ENCODE data around the gene C14orf39.

Gene C14orf39

DNA sequence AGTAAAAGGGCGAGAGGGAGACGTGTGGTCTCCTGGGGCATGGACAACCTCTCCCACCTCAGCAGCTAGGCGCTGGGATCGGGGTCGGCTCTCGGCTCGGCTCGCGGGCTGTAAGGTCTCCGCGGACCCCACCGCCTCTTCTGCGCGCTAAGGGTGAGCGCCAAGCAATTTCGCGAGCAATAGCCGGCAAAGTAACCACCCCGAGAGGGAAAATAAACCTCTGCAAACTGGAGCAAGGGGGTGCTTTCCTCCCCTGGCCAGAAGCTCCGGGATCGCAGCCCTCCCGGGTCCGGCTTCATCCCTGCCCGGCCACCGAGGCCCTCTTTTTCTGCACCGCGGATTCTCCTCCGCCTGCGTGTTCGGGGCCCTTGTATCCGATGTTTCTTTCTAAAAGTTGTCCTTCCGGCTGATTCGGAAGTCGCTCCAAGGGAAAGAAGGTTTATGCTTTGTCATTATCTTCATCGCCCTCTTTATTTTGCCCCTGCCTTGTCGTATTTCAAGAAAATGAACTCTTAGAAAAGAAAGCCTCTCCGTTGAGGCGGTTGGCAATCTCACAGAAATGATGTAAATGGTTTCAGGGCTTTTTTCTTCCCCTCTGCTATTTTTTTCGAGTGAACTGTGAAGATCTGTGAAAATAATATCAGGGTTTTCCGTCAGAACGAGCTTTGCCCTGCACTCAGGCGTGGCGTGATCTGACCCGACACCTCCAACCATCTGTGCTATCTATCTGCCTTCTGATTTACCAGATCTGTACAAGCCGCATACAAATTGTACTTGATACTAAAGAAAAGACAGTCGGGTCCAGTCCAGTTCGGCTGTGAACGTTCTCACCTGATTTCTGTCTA lies 21.3 kb upstream of the C14orf39 start:
- no peak for DNase-seq (ENCODE audit: extremely low read depth, low read depth)
- TF ChIP-seq, protein P1, sequence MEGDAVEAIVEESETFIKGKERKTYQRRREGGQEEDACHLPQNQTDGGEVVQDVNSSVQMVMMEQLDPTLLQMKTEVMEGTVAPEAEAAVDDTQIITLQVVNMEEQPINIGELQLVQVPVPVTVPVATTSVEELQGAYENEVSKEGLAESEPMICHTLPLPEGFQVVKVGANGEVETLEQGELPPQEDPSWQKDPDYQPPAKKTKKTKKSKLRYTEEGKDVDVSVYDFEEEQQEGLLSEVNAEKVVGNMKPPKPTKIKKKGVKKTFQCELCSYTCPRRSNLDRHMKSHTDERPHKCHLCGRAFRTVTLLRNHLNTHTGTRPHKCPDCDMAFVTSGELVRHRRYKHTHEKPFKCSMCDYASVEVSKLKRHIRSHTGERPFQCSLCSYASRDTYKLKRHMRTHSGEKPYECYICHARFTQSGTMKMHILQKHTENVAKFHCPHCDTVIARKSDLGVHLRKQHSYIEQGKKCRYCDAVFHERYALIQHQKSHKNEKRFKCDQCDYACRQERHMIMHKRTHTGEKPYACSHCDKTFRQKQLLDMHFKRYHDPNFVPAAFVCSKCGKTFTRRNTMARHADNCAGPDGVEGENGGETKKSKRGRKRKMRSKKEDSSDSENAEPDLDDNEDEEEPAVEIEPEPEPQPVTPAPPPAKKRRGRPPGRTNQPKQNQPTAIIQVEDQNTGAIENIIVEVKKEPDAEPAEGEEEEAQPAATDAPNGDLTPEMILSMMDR (IDR thresholded peaks at IDR 0.05; ENCODE audit: low read depth, low read length) = no peak

DNA sequence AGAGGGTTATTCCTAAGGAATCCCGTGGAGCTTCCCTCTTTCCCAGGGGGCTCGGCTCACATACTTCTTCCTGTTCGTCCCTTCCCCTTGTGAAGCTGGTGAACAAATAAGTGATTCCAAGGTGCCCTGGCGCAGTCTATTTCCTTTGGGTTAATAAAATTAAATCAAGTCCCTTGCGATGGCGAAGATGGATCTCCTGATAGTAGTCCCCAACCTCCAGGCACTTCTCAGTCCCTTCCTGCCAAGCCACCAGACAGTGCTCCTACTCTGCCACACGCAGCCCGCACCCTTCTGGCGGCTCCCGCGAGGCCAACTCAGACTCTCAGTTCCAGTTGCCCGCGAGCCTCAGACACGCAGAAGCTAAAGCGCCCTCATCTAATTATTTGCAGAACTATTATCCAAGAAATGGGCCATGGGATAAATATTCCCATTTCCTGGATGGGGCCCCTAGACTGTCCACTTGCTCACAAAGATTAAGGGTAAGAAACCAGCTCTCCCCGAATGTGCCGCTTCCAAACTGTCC lies 20.7 kb upstream of the C14orf39 start:
- DNase-seq (ENCODE audit: extremely low read depth, low read depth) = no peak
- TF ChIP-seq, protein P1 (IDR thresholded peaks at IDR 0.05; ENCODE audit: low read depth, low read length) = no peak

DNA sequence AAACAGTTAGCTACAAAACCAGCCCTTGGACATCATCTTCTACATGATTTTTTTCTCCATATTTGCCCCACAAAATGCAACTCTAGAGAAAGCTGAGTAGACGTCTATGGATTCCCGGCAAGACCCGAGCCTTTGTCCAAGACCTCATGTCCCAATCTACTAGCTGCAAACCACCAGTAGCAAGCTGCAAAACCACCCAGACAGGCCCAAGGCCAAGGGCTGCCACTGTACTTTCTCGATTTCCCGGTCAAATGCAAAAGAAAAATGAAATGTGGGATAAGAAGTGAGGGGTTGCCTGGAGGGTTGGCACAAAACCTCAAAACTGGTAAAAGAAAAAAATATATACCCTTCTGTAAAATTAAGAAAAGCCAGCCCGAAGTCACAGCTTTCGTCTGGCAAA lies 20.1 kb upstream of the C14orf39 start:
- no peak for DNase-seq (ENCODE audit: extremely low read depth, low read depth)
- TF ChIP-seq, protein P1 (IDR thresholded peaks at IDR 0.05; ENCODE audit: low read depth, low read length) = no peak

DNA sequence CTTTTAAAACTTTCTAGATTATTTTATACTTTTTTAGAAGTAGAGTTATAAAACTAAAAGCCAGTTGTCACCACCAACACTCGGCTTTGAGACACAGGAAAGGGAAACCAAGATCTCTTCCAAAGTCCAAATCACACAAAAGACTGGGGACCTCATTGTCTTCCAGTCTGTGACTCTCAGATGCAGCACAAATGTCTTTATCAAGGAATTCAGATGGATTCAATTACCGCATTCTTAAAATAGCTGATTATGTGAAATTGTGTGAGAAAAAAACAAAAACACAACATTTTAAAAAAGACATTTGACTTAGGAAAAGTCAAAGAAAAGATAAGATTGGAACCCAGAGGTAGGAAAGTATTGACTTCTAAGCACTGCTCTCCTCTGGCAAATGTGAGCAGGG lies 19.6 kb upstream of the C14orf39 start:
- TF ChIP-seq, protein P1 (IDR thresholded peaks at IDR 0.05; ENCODE audit: low read depth, low read length) = no peak

DNA sequence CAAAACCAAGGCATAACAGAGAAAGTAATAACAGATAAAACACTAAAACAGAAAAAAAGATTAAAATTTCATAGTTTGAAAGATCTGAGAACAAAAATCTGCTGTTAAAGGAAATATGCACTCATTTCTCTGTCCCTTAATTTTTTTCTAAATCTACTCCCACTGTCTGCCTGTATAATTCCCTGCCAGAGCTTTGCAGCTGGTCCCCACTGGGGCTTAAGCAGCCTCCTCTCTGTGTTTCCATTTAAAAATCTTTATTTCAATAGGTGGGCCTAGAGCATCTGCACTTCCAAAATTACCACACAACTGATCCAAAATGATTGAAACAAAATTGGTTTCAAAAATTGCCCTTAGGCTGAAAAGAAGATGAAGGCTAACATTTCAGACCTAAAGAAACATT lies 16.7 kb upstream of the C14orf39 start:
- no peak for DNase-seq (ENCODE audit: extremely low read depth, low read depth)

More for the DNA sequence above, 19.6 kb upstream of the C14orf39 start:
- no peak for DNase-seq (ENCODE audit: extremely low read depth, low read depth)

DNA sequence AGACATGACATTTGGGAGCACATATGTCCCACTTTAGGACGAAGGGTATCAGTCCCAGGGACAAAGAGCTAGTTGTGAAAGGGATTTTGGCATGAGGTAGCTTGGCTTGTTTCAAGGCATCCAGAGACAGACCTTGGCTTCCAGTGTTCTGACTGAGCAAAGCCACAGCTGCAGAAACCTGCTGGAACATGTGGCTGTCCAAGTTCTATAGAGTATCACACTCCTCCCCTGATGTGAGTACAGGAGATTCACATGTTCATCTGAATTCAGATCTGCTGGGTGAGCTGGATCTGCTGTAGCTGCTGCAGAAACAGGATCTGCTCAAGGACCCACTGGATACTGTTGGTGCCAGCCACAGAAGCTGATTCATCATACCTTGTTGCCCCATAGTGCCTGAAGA lies 10.1 kb upstream of the C14orf39 start:
- TF ChIP-seq, protein P1 (IDR thresholded peaks at IDR 0.05; ENCODE audit: low read depth, low read length) = no peak
- no peak for DNase-seq (ENCODE audit: extremely low read depth, low read depth)

More for the DNA sequence above, 16.7 kb upstream of the C14orf39 start:
- TF ChIP-seq, protein P1 (IDR thresholded peaks at IDR 0.05; ENCODE audit: low read depth, low read length) = no peak

DNA sequence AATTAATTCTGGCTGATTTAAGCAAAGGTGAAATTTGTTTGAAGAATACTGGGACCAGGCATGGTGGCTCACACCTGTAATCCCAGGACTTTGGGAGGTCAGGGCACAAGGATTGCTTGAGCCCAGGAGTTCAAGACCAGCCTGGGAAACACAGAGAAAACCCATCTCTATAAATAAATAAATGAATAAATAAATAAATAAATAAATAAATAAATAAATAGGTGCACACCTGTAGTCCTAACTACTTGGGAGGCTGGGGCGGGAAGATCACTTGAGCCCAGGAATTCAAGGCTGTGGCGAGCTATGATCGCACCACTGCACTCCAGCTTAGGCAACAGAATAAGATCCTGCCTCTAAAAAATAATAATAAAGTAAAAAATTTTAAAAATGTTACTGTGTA lies 4.4 kb upstream of the C14orf39 start:
- TF ChIP-seq, protein P1 (IDR thresholded peaks at IDR 0.05; ENCODE audit: low read depth, low read length) = no peak

More for the DNA sequence above, 4.4 kb upstream of the C14orf39 start:
- no peak for DNase-seq (ENCODE audit: extremely low read depth, low read depth)

Measured in AG09319 (cell line).